ENCODE measurements around the gene GFER.
"Not testable (repeated sequence)": the region's sequence is repeated elsewhere in the genome, so short reads cannot be mapped to it uniquely, and the experiment has no call there.

GFER gene

GRCh38 chr16:1957434-1958142 lies 26.4 kb upstream of the GFER start:
- DNase-seq (ENCODE audit: low spot score): not testable (repeated sequence)

DNA sequence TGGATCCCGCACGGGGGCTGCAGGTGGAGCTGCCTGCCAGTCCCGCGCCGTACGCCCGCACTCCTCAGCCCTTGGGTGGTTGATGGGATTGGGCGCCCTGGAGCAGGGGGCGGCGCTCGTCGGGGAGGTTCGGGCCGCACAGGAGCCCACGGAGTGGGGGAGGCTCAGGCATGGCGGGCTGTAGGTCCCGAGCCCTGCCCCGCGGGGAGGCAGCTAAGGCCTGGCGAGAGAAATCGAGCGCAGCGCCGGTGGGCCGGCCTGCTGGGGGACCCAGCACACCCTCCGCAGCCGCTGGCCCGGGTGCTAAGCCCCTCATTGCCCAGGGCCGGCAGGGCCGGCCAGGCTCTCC lies 25.9 kb upstream of the GFER start:
- not testable (repeated sequence) for DNase-seq (ENCODE audit: low spot score)

DNA sequence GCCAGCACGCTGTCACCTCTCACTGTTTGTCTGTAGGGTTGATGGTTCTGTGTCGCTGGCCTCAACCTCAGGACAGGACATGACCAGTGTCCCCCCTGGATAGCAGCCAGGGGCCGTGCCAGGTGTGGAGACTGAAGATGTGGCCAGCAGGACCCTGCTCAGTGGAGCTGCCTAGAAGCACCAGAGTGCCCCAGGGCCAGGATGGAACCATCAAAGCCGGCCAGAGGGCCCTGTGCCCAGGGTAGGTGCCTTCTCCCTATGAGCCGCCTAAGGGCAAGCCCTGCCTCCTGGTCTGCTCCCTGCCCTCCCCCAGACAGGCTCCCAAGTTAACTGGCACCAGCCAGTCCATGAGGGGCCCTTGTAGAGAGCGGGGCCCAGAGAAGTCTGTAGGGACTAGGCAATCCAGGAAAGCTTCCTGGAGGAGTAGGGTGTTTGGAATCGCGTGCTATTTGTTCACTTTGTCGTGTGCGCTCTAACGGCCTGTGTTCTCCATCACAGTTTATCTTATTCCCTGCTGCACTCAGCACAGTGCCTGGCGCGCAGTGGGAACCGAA lies 25.2 kb upstream of the GFER start:
- DNase-seq (ENCODE audit: low spot score): no peak

DNA sequence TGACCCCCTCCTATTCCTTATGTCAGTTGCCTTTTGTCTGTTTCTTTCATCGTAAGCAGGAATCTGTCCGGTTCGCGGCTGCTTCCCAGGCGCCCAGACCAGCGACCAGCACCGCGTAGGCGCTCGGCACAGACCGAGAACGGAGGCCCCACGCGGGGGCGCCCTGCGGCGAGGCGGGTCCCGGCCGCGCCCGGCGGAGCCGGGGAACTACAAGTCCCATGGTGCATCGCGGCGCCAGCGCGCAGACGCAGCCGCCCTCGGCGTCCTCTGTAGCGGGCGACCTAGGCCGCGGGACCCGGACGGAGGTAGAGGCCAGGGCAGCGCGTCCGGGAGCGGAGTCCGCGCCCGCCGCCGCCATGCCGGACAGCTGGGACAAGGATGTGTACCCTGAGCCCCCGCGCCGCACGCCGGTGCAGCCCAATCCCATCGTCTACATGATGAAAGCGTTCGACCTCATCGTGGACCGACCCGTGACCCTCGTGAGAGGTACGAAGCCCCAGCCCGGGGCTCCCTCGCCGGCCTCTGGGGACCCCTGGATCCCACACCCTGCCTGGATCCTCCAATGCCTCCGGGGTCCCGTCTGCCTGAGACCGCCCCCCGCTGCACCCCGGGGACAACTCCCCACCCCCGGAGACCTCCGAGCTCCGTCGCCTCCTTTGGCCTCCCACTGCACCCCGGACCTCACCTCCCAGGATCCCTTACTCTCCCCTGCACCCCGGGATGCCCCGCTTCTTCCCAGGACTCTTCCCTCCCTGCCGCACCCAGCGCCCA lies 24.5 kb upstream of the GFER start, which contains the start of gene NDUFB10:
TSS of gene NDUFB10 (plus strand) at position 270 of the 771 bp plus-strand sequence. CDS start at position 357, 87 bp downstream.
- DNase-seq (ENCODE audit: low spot score): peak; percentile 91

- no peak for DNase-seq (ENCODE audit: low spot score)
Measured at GRCh38 chr16:1960665-1961630, 23.0 kb upstream of the GFER start.

- DNase-seq (ENCODE audit: low spot score): no peak
Measured at GRCh38 chr16:1961651-1962067, 22.3 kb upstream of the GFER start.

DNA sequence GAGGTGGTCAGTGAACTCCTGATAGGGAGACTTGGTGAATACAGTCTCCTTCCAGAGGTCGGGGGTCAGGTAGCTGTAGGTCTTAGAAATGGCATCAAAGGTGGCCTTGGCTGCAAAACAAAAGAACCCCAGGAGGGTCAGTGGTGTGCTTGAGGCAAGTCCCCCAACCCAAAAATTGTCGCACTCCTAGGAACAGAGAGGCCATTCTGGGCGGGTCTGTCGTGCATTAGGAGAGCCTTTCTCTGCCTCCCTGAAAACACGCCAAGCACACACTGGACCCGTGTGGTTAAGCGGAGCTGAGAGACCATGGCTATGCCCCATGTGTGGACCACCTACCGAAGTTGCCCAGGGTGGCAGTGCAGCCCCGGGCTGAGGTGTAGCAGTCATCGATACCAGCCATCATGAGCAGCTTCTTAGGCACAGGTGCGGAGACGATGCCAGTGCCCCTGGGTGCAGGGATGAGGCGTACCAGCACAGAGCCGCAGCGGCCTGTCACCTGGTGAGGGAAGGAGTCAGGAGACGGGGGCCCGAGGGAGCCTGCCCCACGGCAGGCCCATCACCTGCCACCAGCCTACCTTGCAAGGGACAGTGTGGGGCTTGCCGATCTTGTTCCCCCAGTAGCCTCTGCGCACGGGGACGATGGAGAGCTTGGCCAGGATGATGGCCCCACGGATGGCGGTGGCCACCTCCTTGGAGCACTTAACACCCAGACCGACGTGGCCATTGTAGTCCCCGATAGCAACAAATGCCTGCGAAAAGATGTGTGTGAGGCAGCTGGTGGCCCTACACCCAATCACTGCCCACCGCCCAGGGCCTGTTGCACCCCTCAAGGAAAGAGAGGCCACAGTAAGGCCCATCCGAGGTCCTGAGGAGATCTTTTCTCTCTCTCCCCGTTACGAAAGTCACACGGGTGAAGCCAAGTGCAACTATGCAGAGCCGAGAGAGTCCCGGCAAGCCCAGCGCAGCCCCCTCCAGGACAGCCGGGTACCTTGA lies 21.5 kb upstream of the GFER start:
- DNase-seq (ENCODE audit: low spot score): not testable (repeated sequence)

DNA sequence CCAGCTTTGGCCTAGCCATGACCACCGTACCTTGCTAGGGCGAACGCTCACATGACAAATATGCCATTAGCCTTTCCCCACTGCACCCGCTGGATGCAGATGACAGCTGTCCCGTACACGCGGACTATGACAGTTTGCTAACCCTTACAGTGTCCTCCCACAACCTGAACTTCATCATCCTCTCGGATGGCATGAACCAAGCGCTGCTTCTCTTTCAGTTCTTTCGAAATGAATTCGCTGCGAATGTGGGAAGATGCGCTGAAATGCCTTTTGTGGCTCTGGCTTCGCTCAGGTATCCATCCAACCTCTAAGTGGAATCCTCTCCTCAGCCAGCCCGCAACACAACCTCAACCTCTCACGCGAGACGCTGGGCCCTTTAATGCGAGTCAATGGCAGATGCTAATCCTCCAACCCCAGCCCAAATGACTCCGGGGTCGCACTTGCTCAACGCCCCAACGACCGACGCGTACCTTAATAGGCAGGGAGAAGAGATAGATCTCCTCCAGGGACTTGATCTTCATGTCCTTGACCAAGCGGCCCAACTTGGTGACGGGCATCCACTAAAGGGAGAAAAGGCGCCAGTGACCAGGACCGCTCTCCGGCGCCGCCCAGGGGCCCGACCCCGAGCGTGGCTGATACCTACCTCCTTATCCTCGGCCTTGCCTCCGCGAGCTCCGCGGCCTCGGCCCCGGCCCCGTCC lies 20.0 kb upstream of the GFER start:
- DNase-seq (ENCODE audit: low spot score): peak; percentile 41

DNA sequence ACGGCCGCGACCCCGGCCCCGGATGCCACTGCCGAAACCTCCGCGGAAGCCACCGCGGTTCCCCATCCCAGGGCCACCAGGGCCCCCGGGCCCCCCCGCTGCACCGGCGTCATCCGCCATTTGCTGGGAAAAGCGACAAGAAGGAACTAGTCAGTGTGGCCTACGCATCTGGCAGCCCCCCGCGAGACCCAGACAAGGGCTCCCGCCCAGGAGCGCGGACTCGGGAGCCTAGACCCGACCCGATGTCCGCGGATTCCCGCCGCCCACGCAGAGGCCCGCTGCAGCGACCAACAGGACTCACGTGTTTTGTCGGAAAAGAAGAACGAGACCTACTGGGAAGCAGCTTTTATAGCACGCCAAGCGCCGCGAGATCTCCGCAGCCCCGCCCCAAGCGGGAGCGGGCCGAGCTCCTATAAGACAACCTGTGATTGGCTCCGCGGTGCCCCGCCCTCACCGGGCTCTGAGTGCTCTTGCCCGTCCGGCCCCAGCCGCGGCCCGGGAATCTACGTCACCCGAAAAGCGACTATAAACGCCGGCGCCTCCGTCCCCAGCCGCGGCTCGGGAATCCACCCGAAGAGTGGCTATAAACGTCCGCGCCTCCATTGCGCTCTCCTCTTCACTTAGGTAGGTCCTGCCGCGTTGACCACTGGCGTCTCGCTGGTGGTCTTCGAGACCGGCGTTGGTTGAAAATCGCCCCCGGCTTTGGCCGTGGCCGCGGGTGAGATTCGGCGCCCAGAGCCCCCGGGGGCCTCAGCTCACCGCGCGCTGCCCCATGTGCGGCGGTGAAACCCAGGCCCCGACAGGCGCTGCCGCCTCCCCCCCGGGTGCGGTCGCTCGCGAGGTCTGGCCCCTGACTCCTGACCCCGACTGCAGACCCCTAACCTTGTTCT lies 19.2 kb upstream of the GFER start, which contains the start of gene RPS2:
TSS of gene RPS2 (minus strand) at position 321 of the 890 bp plus-strand sequence. CDS start at position 120, 201 bp downstream.
- peak; percentile 100 for DNase-seq (ENCODE audit: low spot score)

DNA sequence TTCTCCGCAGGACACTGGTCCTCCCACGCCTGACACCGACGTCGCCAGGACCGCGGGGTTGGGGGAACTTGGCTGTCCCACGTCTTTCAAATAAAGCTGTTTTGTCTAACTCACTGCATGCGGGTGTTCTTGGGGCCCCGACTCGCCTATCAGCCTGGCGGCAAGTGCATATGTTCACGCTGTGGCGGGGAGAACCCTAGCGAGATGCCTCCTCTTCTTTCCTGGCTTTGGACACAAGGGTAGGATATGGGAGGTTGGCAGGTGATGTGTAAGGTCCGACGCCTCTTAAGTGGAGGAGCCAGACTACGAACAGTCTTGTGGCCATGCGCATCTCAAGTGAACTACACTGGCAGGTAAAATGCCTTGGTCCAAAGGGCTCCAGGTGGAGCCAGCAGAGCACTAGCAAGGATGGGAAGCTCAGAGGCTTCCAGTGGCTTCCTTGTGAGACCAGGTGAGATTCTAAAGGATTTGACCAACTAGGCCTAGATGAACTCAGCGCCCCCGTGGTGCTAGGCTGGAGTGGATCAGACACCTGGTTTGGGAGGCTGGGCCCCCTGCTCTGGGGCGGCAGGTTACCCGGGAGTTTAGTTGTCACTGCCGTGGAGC lies 18.5 kb upstream of the GFER start:
- DNase-seq (ENCODE audit: low spot score): no peak

- no peak for DNase-seq (ENCODE audit: low spot score)
Measured at GRCh38 chr16:1966460-1966859, 17.5 kb upstream of the GFER start, which contains the start of gene RNF151. Gene RNF151 (plus strand): TSS chr16:1966856. CDS start chr16:1966882, 26 bp downstream.

- DNase-seq (ENCODE audit: low spot score): no peak
Measured at GRCh38 chr16:1968146-1968953, 15.6 kb upstream of the GFER start.

DNA sequence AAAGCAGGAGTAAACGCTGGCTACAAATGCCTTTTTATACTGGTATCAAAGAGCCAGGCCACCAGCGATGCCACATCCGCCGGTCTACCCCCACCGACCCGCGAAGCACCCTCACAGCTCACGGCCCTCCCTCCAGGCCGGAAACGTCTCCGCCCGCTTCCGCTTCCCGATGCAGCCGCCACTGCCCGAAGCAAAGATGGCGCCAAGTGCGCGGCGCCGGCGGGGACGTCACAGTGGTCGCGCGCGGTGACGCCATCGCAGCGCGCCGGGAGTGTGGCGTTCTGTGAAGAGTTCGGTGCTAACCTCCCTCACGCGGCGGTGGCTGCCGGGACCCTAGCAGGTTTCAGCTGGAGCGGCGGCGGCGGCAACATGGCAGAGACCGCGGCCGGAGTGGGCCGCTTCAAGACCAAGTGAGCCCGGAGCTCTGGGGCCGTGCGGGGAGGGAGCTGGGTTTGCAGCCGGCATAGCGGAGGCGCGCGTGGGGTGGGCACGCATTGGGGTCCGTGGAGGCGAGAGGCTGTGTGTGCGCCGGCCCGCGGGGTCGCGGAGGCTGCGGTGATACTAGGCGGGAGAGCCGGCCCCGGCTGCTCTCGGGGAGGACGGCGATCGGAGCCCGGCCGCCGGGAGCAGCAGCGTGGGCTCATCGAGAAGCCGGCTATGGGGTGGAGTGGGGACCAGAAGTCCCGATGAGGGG lies 12.1 kb upstream of the GFER start, which contains the start of gene TBL3:
TSS of gene TBL3 (plus strand) at position 258 of the 694 bp plus-strand sequence. CDS start at position 370, 112 bp downstream.
- DNase-seq (ENCODE audit: low spot score): peak; percentile 96

- DNase-seq (ENCODE audit: low spot score): no peak
Measured at GRCh38 chr16:1972490-1972877, 11.5 kb upstream of the GFER start.

- no peak for DNase-seq (ENCODE audit: low spot score)
Measured at GRCh38 chr16:1973461-1974156, 10.4 kb upstream of the GFER start.

Data from CD4-positive, alpha-beta T cell treated with Interleukin-2 at 100 ng/mL for 4 hours (primary cell).